SK-N-SH treated with all-trans-retinoic acid at 6 μM for 48 hours (cell line): Measurements from ENCODE around the gene ORC4.

ENCODE experiments used
- ESRRG ChIP-seq: fragments of 250-450 bp; sonication (Bioruptor Pico); IDR thresholded peaks from 2 replicates; pipeline ENCODE4 v1.6.1; 2021; ENCODE audit warnings: mild to moderate bottlenecking
- PPARA ChIP-seq: fragments of 250-450 bp; sonication (Bioruptor Pico); IDR thresholded peaks from 2 replicates; pipeline ENCODE4 v1.5.0; 2020; ENCODE audit warnings: mild to moderate bottlenecking, borderline replicate concordance
- TF ChIP-seq, protein P1 (sequence below): fragments of 250-450 bp; sonication (Bioruptor Pico); IDR thresholded peaks from 2 replicates; pipeline ENCODE4 v1.5.1; 2020; ENCODE audit warnings: low read depth, mild to moderate bottlenecking, moderate library complexity
- TF ChIP-seq, protein P2 (sequence below): fragments of 250-450 bp; sonication (Bioruptor Pico); IDR thresholded peaks from 2 replicates; pipeline ENCODE4 v1.8.0; 2021; ENCODE audit warnings: low read depth, mild to moderate bottlenecking, moderate library complexity, borderline replicate concordance

- TF ChIP-seq, protein P1, sequence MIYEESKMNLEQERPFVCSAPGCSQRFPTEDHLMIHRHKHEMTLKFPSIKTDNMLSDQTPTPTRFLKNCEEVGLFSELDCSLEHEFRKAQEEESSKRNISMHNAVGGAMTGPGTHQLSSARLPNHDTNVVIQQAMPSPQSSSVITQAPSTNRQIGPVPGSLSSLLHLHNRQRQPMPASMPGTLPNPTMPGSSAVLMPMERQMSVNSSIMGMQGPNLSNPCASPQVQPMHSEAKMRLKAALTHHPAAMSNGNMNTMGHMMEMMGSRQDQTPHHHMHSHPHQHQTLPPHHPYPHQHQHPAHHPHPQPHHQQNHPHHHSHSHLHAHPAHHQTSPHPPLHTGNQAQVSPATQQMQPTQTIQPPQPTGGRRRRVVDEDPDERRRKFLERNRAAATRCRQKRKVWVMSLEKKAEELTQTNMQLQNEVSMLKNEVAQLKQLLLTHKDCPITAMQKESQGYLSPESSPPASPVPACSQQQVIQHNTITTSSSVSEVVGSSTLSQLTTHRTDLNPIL (CRISPR knock-in tag): no peak
- no peak for TF ChIP-seq PPARA (CRISPR knock-in tag)
- TF ChIP-seq ESRRG (CRISPR knock-in tag): no peak
- TF ChIP-seq, protein P2, sequence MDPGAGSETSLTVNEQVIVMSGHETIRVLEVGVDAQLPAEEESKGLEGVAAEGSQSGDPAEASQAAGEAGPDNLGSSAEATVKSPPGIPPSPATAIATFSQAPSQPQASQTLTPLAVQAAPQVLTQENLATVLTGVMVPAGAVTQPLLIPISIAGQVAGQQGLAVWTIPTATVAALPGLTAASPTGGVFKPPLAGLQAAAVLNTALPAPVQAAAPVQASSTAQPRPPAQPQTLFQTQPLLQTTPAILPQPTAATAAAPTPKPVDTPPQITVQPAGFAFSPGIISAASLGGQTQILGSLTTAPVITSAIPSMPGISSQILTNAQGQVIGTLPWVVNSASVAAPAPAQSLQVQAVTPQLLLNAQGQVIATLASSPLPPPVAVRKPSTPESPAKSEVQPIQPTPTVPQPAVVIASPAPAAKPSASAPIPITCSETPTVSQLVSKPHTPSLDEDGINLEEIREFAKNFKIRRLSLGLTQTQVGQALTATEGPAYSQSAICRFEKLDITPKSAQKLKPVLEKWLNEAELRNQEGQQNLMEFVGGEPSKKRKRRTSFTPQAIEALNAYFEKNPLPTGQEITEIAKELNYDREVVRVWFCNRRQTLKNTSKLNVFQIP: no peak
Observed at GRCh38 chr2:148052687-148053086, 32.1 kb upstream of the ORC4 start.
